Dermis microvascular lymphatic vessel endothelial cell (primary cell): ENCODE data around the gene NBAS. TPM values are rescaled to one million over a fixed set of nuclear protein-coding genes. Genes with fewer than 3 reads are reported as not detected.

ENCODE experiments used
- DNase-seq, 2 donors: peaks; one replicate each; pipeline versions ENCODE4 v3.0.0 to v3.0.0-alpha.2; 2010; ENCODE audit warnings: low read depth in 2 of 2
- total RNA-seq: library from RNA; depleted of rRNA; stranded (reverse); fragments of >200 nt; gene quantifications from 2 replicates; pipeline ENCODE4 v1.2.1, GENCODE V29; 2014

Gene NBAS
- total RNA-seq, 1 donor from 2014 or later = 69.8 TPM

GRCh38 chr2:15170070-15170775, 390.9 kb downstream of the NBAS start:
- peak in 1 of 2 donors; percentile 40 for DNase-seq

GRCh38 chr2:15169326-15170069, 391.6 kb downstream of the NBAS start:
- DNase-seq = peak in 1 of 2 donors; percentile 75

GRCh38 chr2:15168116-15168515, 393.0 kb downstream of the NBAS start:
- no peak for DNase-seq

GRCh38 chr2:15166878-15167277, 394.3 kb downstream of the NBAS start:
- no peak for DNase-seq

- DNase-seq = no peak
These were observed 397.8 kb downstream of the NBAS start for GRCh38 chr2:15163326-15163725.

GRCh38 chr2:15162620-15163019, 398.5 kb downstream of the NBAS start:
- DNase-seq = no peak

- no peak for DNase-seq
These were observed 400.7 kb downstream of the NBAS start for GRCh38 chr2:15160201-15160991.

GRCh38 chr2:15159751-15160177, 401.4 kb downstream of the NBAS start:
- DNase-seq = peak; percentile 46 to 69

GRCh38 chr2:15159206-15159605, 401.9 kb downstream of the NBAS start:
- no peak for DNase-seq

- DNase-seq = no peak
These were observed 402.6 kb downstream of the NBAS start for GRCh38 chr2:15158532-15158931.

GRCh38 chr2:15158100-15158499, 403.0 kb downstream of the NBAS start:
- DNase-seq = no peak

GRCh38 chr2:15155959-15156574, 405.1 kb downstream of the NBAS start:
- no peak for DNase-seq

- DNase-seq = no peak
These were observed 406.8 kb downstream of the NBAS start for GRCh38 chr2:15154297-15154696.

GRCh38 chr2:15152382-15152781, 408.8 kb downstream of the NBAS start:
- no peak for DNase-seq

- no peak for DNase-seq
These were observed 412.1 kb downstream of the NBAS start for GRCh38 chr2:15149063-15149462.

GRCh38 chr2:15147591-15147990, 413.5 kb downstream of the NBAS start:
- DNase-seq = no peak

- no peak for DNase-seq
These were observed 414.2 kb downstream of the NBAS start for GRCh38 chr2:15146960-15147359.

GRCh38 chr2:15145919-15146318, 415.2 kb downstream of the NBAS start:
- no peak for DNase-seq

- DNase-seq = no peak
These were observed 415.9 kb downstream of the NBAS start for GRCh38 chr2:15145046-15145817.

- DNase-seq = peak in 1 of 2 donors; percentile 3
These were observed 419.0 kb downstream of the NBAS start for GRCh38 chr2:15142069-15142689.
